A673 (cell line): ENCODE measurements around the gene LRRC4C.

Experiments used
- EZH2 ChIP-seq: fragments of 200-600 bp; sonication (generic); IDR thresholded peaks from 2 replicates; pipeline ENCODE4 v1.6.1; 2017; ENCODE audit warnings: borderline replicate concordance, low read depth, mild to moderate bottlenecking, mixed read lengths, antibody characterized with exemption, low read length; ENCODE audit not compliant: poor library complexity, severe bottlenecking
- TF ChIP-seq, protein P1 (sequence below): fragments of 300-800, 200-600 bp; sonication (generic); conservative IDR thresholded peaks from 2 replicates; pipeline ENCODE4 v1.5.1; 2017; ENCODE audit warnings: low read depth, mild to moderate bottlenecking, antibody characterized with exemption, low read length, moderate library complexity, mixed read lengths

DNA sequence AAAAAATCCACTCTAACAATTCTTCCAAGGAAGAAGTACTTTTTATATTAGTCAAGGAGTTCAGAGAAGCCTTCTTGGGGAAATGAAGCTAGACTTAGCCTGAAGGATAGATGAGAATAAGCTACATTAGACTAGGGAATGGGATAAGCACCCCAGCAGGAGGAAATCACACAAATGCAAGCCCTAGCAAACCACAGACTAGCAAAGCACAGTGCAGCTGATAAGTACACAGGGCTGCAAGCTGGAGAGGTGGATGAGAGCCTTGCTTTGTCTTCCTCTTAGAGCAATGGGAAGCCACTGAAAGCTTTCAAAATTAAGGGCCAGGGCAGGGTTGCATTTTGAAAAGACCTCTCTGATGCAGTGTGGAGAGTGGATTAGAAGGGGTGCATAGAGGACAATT is 946.2 kb downstream of the LRRC4C start:
- TF ChIP-seq, protein P1, sequence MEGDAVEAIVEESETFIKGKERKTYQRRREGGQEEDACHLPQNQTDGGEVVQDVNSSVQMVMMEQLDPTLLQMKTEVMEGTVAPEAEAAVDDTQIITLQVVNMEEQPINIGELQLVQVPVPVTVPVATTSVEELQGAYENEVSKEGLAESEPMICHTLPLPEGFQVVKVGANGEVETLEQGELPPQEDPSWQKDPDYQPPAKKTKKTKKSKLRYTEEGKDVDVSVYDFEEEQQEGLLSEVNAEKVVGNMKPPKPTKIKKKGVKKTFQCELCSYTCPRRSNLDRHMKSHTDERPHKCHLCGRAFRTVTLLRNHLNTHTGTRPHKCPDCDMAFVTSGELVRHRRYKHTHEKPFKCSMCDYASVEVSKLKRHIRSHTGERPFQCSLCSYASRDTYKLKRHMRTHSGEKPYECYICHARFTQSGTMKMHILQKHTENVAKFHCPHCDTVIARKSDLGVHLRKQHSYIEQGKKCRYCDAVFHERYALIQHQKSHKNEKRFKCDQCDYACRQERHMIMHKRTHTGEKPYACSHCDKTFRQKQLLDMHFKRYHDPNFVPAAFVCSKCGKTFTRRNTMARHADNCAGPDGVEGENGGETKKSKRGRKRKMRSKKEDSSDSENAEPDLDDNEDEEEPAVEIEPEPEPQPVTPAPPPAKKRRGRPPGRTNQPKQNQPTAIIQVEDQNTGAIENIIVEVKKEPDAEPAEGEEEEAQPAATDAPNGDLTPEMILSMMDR, result no peak
- TF ChIP-seq EZH2, result no peak
